GM20000 (cell line): ENCODE data around the gene RUFY4.

Source experiments
- DNase-seq: peaks from one replicate; pipeline ENCODE4 v3.0.0; 2012; ENCODE audit warnings: low spot score
- CTCF ChIP-seq: IDR thresholded peaks from 2 replicates; pipeline ENCODE4 v1.5.1; 2012; ENCODE audit warnings: mild to moderate bottlenecking, control low read depth; ENCODE audit errors: extremely low read depth, missing control alignments

RUFY4 gene

DNA sequence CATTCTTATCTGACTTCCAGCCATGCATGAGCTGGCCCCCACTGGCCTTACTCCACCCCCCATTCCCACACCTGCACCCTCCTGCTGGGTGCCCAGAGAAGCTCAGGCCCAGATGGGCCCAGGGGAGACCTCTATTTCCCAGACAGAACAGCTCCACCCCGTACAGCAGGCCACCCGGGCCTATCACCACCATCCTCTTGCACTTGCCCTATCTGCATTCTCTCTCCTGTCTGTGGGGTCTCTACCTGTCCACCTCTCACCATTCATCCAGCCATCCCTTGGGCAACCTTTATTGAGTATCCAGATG, 40.9 kb upstream of the RUFY4 start:
- no peak for TF ChIP-seq CTCF

DNA sequence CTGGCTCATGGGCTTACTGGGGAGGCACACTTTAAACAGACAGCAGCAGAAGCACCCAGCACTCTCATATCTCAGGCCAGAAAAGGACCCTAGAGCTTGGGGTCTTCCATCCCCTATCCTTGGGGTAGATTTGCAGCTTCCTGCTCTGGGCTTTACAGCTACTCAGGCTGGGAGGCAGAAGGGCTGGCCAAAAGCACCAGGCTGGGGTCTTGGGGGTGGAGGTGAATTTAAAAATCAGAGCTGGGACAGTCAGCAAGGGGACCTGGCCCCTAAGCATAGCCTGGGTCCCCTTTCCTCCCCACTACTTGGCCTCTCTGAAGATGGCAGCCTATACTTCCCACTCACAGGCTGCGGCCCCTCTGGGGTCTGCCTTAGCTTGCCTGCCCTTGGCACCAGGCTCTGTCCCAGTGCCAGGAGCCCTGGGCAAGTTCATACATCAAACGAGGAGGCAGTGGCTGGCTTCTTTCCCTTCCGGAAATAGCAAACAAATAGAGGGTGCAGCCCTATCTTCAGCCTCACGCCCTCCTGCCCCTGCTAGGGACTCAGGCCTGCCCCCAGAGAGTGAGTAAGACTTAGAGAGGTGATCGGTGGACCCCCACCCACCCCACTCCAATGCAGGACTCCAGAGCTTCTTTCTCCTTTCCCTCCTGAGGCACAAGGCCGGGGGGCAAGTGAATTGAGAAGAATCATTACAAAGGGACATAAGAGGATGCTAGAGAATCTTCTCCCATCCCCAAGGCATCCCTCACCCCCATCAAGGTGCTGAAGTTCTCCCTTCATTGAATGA, 40.3 kb upstream of the RUFY4 start:
- DNase-seq, result no peak
- TF ChIP-seq CTCF, result no peak

More for the DNA sequence above, 40.9 kb upstream of the RUFY4 start:
- no peak for DNase-seq

GRCh38 chr2:218029366-218030360, 39.4 kb upstream of the RUFY4 start:
- TF ChIP-seq CTCF, result no peak
- no peak for DNase-seq

GRCh38 chr2:218030409-218031195, 38.5 kb upstream of the RUFY4 start:
- DNase-seq, result no peak
- no peak for TF ChIP-seq CTCF

- no peak for DNase-seq
- no peak for TF ChIP-seq CTCF
Observed at GRCh38 chr2:218031261-218031660, 37.8 kb upstream of the RUFY4 start.

DNA sequence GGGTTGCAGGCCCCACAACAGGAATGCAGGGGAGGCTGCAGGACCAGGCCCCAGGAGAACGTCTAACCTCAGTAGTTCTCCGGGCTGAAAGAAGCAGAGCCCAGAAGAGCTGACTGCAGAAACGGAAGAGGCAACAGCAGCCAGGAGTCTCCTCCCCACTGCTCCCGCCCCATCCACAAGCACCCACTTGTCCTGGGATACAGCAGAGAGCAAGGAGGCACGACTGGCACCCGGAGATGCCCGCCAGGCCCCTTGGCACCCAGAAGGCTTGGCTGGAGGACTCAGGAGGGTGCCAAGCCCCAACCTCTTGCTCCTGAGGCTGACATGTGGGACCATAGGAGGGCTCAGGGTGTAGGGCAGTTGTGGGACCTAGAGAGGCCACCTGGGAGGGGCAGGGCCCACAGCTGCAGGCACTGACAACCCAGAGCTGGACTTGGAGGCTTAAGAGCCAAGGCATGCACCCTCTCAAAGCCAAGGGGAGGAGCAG, 37.2 kb upstream of the RUFY4 start:
- no peak for TF ChIP-seq CTCF
- no peak for DNase-seq
